Activated T-cell treated with anti-CD3 and anti-CD28 coated beads for 4 hours (primary cell): ENCODE results near the gene TCEAL9.
"Not testable (repeated sequence)": the region's sequence is repeated elsewhere in the genome, so short reads cannot be mapped to it uniquely, and the experiment has no call there.

Experiments
- DNase-seq: peaks from one replicate; pipeline ENCODE4 v3.0.0-alpha.2; 2020

The TCEAL9 gene

GRCh38 chrX:103376118-103376978 is 20.0 kb downstream of the TCEAL9 start, which contains the start of gene BEX3:
Gene BEX3, plus strand, starts transcription at chrX:103376538. Its CDS starts 984 bp downstream, at chrX:103377522.
- DNase-seq = no peak

- DNase-seq = no peak
Measured at GRCh38 chrX:103376979-103377324, 20.6 kb downstream of the TCEAL9 start.

- no peak for DNase-seq
Measured at GRCh38 chrX:103378990-103379389, 22.7 kb downstream of the TCEAL9 start.

GRCh38 chrX:103382877-103383276 is 26.6 kb downstream of the TCEAL9 start:
- no peak for DNase-seq

- DNase-seq = no peak
Measured at GRCh38 chrX:103384672-103385071, 28.4 kb downstream of the TCEAL9 start.

- not testable (repeated sequence) for DNase-seq
Measured at GRCh38 chrX:103385283-103385830, 29.1 kb downstream of the TCEAL9 start.

- no peak for DNase-seq
Measured at GRCh38 chrX:103386332-103386731, 30.0 kb downstream of the TCEAL9 start.

- DNase-seq = no peak
Measured at GRCh38 chrX:103393487-103393886, 37.2 kb downstream of the TCEAL9 start.

GRCh38 chrX:103396186-103396585 is 39.9 kb downstream of the TCEAL9 start:
- DNase-seq = no peak

- no peak for DNase-seq
Measured at GRCh38 chrX:103396660-103397059, 40.4 kb downstream of the TCEAL9 start.

GRCh38 chrX:103397707-103398106 is 41.4 kb downstream of the TCEAL9 start:
- no peak for DNase-seq

- DNase-seq = no peak
Measured at GRCh38 chrX:103398421-103398864, 42.1 kb downstream of the TCEAL9 start.

- DNase-seq = no peak
Measured at GRCh38 chrX:103399744-103400143, 43.4 kb downstream of the TCEAL9 start.

- DNase-seq = no peak
Measured at GRCh38 chrX:103400931-103401330, 44.6 kb downstream of the TCEAL9 start.

- DNase-seq = peak; percentile 3
Measured at GRCh38 chrX:103404231-103405008, 48.1 kb downstream of the TCEAL9 start.

- no peak for DNase-seq
Measured at GRCh38 chrX:103405009-103405333, 48.7 kb downstream of the TCEAL9 start.

GRCh38 chrX:103406256-103406655 is 50.0 kb downstream of the TCEAL9 start:
- no peak for DNase-seq

- DNase-seq = no peak
Measured at GRCh38 chrX:103407776-103408175, 51.5 kb downstream of the TCEAL9 start.
